ENCODE measurements around the gene MLF1.

MLF1 gene

DNA sequence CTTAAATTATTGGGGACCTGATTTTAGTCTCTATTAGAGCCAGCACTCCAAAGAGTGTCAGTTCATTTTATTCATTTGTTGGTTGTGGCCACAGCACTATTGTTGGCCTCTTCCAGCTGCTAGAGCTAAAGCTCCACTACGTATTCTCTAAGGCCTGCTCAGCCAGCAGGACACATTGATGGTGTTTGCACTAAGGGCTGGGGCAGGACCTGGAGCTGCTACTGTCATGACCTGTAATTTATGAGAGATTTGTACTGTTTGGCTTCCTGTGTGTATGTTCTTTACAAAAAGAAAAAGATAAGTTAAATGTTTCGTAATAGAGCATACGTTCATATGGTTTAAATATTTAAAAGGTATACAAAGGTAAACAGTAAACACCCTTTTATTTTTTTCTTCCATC, 81.5 kb downstream of the MLF1 start:
- no peak overlapping the region for H3K4me3 ChIP-seq (ENCODE audit: low read depth, low read length)
- H3K9ac ChIP-seq (ENCODE audit: low read depth, low read length), result no peak overlapping the region
- H3K9me3 ChIP-seq (ENCODE audit: control insufficient read depth, insufficient read depth, low read length), result no peaks in the 10 kb centered on the region
- peaks cover 8% of the 10 kb centered on the region for H3K36me3 ChIP-seq (ENCODE audit: control insufficient read depth, insufficient read depth, low read length)
- H3K4me1 ChIP-seq (ENCODE audit: control insufficient read depth, insufficient read depth, low read length), result no peaks in the 10 kb centered on the region
- no peaks in the 10 kb centered on the region for H3K27me3 ChIP-seq (ENCODE audit: control insufficient read depth, insufficient read depth, low read length)
